ENCODE data around the gene CDK2.

CDK2 gene

GRCh38 chr12:55972042-55972441 is 5.4 kb downstream of the CDK2 start:
- no peak for DNase-seq (ENCODE audit: low spot score)
- in situ Hi-C loops (cut with MboI; ENCODE audit: low pct_unique_long_range_greater_than_20kb, low sequenced_read_pairs, unreplicated experiment): no loop called here
- no peak for TF ChIP-seq CTCF (IDR thresholded peaks at IDR 0.05; ENCODE audit: extremely low read depth, insufficient read depth, missing control alignments)

GRCh38 chr12:55972456-55972855 is 5.8 kb downstream of the CDK2 start:
- in situ Hi-C loops (cut with MboI; ENCODE audit: low pct_unique_long_range_greater_than_20kb, low sequenced_read_pairs, unreplicated experiment): no loop called here
- DNase-seq (ENCODE audit: low spot score): no peak
- TF ChIP-seq CTCF (IDR thresholded peaks at IDR 0.05; ENCODE audit: extremely low read depth, insufficient read depth, missing control alignments): no peak

- no peak for TF ChIP-seq CTCF (IDR thresholded peaks at IDR 0.05; ENCODE audit: extremely low read depth, insufficient read depth, missing control alignments)
- in situ Hi-C loops (cut with MboI; ENCODE audit: low pct_unique_long_range_greater_than_20kb, low sequenced_read_pairs, unreplicated experiment): no loop called here
- DNase-seq (ENCODE audit: low spot score): no peak
These were observed 6.4 kb downstream of the CDK2 start for GRCh38 chr12:55972911-55973598.

- TF ChIP-seq CTCF (IDR thresholded peaks at IDR 0.05; ENCODE audit: extremely low read depth, insufficient read depth, missing control alignments): no peak
- in situ Hi-C loops (cut with MboI; ENCODE audit: low pct_unique_long_range_greater_than_20kb, low sequenced_read_pairs, unreplicated experiment): no loop called here
- DNase-seq (ENCODE audit: low spot score): peak; percentile 96
These were observed 7.1 kb downstream of the CDK2 start, which contains the start of gene RAB5B for GRCh38 chr12:55973599-55974307. Gene RAB5B, plus strand, starts transcription at chr12:55974078. Its CDS starts 12,883 bp downstream, at chr12:55986961.

- no peak for TF ChIP-seq CTCF (IDR thresholded peaks at IDR 0.05; ENCODE audit: extremely low read depth, insufficient read depth, missing control alignments)
- peak; percentile 45 for DNase-seq (ENCODE audit: low spot score)
- in situ Hi-C loops (cut with MboI; ENCODE audit: low pct_unique_long_range_greater_than_20kb, low sequenced_read_pairs, unreplicated experiment): no loop called here
These were observed 7.7 kb downstream of the CDK2 start for GRCh38 chr12:55974308-55974730.

- no peak for DNase-seq (ENCODE audit: low spot score)
These were observed 11.8 kb downstream of the CDK2 start for GRCh38 chr12:55978393-55978792.

More at GRCh38 chr12:55978393-55978792, 11.8 kb downstream of the CDK2 start:
- in situ Hi-C loops (cut with MboI; ENCODE audit: low pct_unique_long_range_greater_than_20kb, low sequenced_read_pairs, unreplicated experiment): no loop called here
- no peak for TF ChIP-seq CTCF (IDR thresholded peaks at IDR 0.05; ENCODE audit: extremely low read depth, insufficient read depth, missing control alignments)

Measured in GM13977 (cell line).